IPS DF 4.7 (cell line): ENCODE results near the gene NCKAP5.

Experiments used
- DNase-seq: peaks from one replicate; pipeline ENCODE4 v3.0.0-alpha.2; 2013; ENCODE audit warnings: low spot score; ENCODE audit errors: extremely low read depth

NCKAP5 gene

DNA sequence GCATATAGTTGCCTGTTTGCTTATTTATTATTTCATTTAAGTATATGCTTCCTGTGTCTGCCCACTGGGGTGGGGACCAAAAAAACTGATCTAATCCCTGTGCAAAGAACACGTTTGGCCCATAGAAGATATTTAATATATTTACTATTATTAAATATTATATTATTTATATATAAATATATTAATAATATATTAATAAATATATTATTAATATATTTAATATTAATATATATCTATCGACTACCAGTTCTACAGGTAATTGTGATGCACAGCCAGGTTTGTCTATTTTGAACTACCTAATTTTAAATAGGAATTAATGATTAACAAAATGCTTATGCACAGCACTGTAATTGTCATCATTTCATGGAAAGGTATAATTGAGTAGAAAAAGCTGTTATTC is 609.4 kb downstream of the NCKAP5 start:
- no peak for DNase-seq

DNA sequence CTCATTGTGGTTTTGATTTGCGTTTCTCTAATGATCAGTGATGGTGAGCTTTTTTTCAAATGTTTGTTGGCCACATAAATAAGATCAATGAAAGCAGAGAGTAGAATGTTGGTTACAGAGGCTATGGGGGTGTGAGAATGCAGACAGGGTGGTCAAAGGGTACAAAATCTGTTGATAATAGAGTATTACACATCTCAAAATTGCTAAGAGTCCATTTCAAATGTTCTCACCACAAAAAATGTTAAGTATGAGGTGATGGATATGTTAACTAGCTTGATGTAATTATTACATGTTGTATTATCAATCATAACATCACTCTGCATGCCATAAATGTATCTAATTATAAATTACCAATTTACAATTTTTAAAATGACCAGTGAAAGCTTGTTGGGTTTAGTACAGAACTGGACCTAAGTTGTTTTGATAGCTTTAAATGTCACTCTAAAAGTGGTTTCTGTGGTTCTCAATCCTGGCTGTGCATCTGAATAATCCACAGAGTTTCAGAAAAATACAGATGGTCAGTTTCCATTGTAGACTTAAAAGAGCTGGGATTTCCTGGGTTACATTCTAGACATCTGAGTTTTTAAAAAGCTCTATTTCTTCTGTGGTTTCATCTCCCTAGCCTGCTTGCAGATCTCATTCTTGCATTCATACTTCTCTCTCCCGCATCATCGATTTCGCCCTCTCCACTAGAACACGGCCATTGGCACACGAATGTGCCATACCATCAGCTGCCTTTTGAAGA is 612.2 kb downstream of the NCKAP5 start:
- no peak for DNase-seq

DNA sequence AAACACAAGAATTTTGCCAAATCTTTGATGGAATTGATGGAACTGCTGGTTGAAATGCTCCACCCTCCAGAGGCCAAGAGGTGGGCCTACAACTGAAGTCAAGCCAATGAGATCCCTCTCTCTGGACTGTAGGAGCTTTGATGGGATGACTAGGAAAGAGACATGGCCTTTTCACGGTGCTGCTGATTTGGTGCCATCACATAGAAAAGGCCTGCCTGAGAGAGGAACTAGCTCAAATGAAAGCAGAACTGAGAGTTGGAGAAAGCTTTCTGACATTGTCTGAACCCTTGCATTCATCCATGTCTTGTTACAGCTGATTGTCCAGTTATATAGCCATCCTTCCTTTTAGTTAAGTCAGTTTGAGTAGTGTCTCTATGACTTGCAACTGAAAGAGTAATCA is 614.5 kb downstream of the NCKAP5 start:
- DNase-seq: no peak

DNA sequence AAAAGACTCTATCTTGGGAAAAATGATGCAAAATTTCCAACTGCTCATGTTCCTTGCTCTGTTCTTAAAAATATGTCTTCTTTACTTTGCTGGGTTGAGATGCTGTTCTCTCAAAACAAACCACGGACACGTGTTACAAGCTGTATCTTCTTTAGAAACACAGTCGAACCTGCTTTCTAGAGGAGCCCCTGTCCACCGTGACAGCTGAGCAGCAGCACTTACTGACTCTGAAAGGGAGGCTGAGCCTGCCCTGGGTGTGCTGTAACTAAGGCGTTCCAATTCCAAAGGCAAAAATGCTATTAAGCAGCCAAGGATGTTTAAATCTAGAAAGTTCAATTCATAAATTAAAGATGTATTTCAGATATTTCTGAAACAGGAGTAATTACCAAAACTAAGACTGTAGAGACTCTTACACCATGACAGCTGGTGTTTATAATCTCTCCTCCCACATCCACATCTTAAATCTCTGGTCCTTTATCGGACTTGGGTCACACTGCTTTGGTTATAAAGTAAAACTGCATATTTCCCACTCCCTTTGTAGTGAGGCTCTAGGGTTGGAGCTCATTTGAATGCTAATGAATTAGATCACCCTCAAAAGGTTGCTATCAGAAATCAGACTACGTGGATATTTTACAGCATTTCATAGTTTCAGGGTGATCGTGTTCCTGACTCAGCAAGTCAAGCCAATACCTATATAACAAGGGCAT is 617.1 kb downstream of the NCKAP5 start:
- no peak for DNase-seq

DNA sequence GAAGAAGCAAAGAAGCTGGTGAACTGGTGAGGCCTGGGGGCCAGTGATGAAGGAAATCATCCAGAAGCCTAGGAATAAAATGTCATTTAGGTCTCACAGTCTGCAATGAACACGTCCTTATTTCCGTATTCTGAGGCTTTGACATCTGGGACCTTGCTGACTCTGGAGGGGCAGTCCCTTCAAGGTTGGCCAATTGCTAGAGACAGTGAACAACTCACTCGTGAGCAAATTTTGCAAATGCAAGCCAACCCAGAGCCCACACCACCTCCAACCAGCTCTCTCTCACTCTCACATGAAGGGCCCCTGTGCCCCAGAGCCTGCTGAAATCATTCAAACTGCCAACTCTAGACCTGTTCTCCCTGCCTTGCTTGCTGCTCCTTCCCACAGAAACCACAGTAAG is 619.2 kb downstream of the NCKAP5 start:
- no peak for DNase-seq

DNA sequence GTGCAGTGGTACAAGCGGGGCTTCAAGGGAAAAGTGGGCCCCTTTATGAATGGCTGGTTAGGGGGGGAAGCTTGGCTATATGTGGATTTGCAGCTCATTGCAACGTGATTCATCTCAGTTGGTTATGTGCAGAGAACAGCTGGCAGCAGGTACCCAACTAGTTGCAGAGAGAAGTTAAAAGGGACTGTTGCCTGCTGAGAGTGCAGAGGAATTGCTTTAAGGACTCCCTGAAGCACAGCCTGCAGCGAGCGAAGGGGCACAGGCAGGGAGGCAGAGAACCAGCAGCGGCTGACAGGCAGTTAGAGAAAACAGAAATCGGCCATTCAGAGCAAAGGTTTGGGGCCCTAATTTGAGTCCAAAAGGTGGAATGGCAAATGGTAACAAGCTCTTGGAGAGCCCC is 620.1 kb downstream of the NCKAP5 start:
- DNase-seq: no peak

DNA sequence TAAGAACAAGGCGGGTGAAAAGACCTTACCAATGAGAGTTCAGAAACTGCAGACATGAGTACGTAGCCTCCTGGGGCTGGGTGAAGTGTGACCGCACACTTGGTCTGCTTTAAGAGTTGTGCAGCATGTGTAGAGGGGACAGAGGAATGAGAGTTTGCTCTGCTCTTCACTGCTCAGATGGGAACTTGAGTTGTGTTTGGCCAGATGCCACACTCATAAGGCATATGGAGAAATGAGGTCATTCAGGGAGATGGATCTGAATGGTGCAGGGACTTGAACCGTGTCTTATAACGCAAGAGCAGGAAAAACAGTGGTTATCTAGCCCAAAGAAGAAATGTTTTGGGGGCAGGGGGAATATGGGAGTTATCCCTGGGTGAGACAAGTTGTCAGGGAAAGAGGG is 624.4 kb downstream of the NCKAP5 start:
- no peak for DNase-seq

DNA sequence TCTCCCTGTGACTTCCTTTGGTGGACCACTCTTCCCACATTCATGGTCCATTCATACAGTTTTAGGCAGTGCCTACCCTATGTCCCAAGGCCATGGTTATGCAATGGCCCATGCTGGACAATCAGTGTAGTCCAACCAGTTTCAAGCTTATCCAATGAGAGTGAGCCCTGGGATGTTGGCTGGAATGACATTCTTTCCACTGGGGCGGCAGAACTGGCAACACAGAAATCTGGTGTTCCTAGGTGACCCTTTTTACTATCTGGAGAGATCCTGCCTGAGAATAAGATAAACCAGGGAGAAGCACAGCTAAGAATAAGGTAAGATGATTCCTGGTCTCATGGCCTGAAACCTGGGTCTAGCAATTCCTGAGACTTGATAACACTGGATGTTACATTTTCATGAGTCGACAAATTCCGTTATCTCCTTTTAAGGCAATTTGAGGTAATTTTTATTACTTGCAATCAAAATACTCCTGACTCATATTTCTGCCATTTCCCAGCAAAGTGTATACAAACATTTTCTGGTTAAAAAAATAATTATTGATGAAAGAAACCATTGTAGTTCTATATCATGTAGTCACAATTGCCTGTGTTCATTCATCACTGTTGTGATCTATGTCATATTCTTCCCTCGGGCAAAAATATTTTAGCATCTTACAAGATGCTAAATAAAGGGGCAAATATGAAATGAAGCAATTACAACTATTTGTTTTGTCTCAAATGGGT is 626.8 kb downstream of the NCKAP5 start:
- no peak for DNase-seq

DNA sequence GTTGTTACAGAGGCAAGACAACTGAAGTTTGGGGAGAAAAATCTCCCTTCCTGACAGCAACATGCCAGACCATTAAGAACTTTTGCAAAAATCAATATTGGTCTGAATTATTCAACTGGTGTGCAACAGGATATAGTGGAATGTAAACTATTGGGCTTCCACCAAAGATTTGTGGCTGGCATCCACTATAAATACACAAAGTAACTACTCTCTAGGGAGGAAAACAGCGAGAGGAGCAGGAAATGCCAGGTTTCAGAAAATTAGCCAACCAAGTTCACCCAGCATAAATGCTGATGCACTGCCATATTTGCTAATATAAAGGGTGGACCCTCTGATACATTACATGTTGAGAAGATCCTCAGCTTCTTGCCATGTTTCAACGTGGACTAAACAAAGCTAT is 630.6 kb downstream of the NCKAP5 start:
- DNase-seq: no peak

DNA sequence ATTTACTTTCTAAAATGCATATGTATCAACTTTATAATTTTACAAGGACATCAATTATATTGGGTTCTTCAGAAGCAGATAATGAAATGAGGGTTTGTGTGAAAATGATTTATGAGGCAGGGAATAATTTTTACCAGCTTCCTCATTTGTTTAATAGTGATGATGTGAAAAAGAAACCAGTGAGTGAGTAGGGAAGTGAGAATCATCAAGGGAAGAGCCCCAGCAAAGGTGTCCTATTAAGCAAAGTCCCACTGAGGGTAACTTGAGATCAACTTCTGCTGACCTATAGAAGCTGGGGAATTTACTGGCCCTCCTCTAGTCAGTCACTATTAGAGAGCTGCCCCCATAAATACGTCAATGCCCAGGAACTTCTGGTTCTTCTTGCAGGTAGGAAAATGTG is 631.5 kb downstream of the NCKAP5 start:
- DNase-seq: no peak

DNA sequence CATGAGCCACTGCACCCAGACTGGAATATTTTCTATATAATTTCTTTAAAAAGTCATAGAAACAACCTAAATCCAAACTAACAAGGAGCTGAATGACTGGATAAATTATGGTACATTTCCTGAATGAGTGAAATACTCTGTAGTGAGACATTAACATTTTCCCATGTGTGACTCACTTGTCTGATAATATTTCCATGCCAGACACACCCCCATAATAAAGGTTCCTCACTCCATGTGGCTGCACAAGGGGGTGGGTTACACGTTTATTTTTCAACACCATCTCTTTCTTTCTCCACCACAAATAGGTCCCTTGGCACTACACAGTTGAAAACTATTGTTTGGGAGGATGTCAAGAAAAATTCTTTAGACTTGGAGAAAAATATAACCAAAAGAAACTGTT is 632.0 kb downstream of the NCKAP5 start:
- no peak for DNase-seq

DNA sequence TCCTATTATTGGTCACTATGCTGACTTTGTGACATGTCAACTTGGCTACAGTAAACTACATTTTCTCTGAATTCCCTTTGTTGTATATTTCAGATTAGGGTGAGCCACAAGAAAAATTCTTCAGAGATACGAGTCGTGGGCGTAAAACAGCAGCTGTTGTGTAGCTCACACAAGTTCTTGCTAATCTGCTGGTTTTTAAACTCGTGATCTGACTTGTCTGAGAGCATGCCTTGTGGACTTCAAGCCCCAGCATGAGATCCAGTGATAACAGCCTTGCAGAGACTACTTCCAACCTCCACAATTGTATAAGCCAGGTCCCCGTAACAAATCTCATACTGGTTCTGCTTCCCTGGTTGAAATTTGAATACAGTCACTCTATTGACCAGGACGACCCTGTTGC is 638.5 kb downstream of the NCKAP5 start:
- no peak for DNase-seq

DNA sequence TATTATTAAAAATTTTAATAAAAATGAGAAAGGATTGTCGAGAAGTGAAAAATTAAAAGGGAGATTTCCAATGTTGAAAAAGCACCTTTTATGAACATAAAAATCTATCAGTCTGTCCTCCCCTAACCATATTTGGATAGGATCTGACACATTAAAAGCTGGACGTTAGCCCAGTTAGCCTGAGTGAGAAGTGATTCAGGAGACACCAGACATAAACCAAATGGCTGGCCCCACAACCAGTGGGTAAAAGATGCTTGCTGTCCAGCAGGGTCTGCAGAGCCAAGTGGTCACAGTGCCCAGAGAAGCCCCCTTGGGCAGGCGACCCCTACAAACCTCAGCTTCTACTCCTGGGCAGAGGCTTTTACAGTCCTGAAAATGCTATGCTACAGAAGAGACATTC is 644.5 kb downstream of the NCKAP5 start:
- no peak for DNase-seq

DNA sequence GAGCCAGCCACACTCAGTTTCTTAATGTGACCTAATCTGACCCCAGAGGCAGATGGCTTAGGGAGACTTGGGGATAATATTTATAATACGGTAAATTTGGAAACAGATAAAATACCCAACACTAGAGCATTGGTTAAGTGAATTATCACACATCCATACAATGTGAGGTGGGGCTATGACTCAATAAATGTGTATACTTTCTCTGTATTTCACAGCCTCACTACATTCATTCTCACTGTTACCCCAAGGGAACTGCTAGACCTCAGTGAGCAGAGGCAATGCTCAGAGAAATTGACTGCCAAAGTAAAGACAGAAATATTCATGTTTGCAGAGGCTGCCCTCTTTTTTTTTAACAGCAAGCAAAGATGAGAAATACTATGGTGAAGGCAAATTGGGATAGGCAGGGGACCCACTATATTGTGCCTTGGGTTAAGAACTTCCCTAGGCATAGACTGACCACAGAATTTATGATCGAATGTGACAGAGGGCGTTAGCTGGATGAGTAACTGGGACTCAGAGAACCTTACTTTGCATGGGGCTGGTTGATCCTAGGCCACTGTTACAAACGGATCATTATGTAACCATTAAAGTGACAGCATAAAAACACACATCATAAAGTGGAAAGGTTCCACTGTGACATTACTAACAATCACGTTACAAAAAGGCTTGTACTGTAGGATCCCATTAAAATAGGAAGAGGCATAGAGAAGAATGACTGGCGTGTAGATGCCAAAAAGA is 652.3 kb downstream of the NCKAP5 start:
- no peak for DNase-seq

DNA sequence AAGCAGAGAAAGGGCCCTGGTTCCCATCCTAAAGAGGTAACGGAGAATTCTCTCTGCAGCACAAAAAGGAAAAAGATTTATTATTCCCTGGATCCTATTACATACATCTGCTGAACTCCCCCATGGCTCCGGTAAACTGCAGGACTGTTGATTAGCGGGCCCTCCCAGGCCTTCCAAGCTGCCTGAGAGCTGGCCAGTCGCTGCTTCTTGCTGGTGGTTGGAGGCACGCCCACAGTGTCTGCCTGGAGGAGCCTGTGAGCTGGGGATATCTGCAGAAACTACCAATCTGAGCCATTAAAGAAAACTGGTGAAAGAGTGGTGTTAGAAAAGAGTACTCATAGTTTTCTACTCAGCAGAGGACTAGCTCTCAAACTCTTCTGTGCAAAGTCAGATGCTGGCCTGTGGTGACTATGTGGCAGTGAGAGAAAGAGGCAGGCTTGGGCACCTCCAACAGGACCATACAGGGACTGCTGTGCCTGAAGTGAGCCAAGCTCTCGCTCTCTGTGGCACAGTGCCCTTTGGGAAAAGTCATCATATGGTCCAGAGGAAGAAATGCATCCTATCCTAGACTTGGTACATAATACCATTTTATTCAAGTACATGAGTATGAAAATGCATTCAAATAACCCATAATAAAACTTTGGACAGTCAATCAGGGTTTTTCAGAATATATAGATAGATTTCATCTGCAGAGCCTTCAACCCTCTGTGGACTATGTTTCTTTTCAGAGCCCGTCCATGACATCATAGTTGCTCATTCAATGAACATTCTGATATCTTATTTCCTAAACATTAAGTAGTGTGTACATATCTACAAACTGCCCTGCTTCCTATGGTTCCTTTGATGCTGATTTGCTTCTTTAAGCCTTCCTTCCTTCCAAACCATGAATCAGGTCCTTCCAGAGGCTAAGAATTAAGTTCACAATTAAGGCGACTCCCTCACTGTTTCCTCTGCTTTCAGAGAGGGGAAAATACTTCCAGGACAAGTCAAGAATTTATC is 656.2 kb downstream of the NCKAP5 start:
- no peak for DNase-seq

DNA sequence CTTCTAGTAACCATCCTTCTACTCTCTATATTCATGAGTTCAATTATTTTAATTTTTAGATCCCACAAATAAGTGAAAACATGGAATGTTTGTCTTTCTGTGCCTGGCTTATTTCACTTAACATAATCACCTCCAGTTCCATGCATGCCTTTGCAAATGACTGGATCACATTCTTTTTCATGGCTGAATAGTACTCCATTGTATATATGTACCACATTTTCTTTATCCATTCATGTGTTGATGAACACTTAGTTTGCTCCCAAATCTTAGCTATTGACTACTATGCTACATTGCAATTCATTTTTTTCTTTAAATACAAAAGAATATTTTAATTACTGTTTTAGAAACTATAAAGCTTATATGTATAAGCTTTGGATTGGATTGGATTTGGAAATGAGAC is 657.8 kb downstream of the NCKAP5 start:
- no peak for DNase-seq

DNA sequence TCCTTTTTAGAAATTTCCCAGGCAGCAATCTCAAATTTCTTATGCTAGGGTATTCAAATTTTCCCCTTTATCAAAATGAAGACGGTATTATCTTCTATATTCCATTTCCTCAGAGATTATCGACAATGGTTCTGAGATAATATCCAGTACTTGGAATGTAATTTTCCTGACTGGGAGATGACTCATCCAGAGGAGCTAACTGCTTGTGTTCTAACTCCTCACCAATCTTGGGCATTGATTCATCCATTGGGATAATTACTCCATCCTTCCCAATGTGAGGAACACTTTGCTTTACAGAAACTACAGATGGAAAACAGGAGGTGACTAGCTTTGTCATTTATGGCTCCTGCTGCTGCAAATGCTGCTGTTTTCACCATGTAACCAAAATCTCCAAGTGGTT is 658.8 kb downstream of the NCKAP5 start:
- DNase-seq: no peak

DNA sequence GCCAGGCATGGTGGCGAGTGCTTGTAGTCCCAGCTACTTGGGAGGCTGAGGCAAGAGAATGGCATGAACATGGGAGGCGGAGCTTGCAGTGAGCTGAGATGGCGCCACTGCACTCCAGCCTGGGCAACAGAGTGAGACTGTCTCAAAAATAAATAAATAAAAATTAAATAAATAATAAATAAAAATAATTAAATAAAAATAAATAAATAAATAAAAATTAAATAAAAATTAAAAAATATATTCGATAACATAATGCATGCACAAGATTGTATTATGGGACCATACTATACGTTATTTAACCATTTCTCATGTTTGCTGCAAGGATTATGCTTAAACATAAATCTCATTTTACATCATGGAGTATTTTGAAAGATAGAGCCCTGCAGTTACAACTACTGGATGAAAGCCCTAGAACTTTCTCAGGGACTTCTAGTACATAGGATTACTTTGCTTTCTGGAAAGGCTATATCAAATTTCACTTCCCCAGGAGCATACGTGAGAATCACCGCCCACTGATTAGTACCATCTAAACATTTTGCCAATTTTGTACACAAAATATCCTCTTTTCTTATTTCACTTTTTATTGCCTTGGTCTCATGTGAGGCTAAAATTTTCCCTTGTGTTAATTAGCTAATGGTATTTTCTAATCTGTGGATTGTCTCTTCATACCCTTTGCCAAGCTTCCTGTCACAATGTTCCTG is 664.0 kb downstream of the NCKAP5 start:
- DNase-seq: no peak

DNA sequence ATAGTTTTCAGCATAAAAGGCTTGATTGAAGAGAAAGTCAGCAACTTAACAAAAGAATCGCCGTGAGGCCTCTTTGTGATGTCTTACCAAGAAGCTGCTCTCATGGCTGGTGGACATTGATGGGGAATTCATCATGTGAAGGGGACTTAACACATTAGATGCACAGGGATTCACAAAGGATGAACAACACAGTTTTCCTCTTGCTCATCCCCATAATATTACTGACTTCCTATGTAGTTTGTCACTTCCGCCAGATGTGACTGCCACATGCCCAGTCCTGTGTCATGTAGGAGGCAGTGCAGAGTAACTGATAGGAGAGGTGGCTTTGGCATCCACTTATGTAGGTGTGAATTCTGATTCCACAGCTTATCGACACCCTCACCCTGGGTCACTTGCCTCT is 665.6 kb downstream of the NCKAP5 start:
- no peak for DNase-seq

DNA sequence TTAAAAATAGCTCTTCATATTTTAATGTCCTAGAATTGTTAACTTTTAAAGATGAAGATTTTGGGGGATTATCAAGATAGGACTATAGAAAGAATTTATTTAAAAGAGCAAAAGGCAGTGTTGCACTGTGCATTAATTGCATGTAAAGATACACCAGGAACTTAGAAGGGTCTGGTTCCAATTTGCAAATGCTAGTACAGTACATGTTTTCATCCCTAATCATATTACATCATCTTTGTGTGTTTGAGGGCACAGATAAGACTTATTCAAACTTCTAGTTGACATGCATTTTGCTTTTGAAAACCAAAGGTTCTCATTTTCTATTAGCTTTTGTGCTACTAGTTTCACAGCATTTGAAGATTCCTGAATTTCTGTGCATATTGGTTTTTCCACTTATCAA is 666.6 kb downstream of the NCKAP5 start:
- no peak for DNase-seq
